Activated T-helper 1 cell treated with anti-CD3 and anti-CD28 coated beads, Interleukin-2, amount 50 U/mL, for 16 hours (primary cell): Measurements from ENCODE around the gene CTDSPL2.
A peak's percentile ranks its signal among the peaks of the same experiment; 100 is the strongest.
"Not testable (repeated sequence)": the region's sequence is repeated elsewhere in the genome, so short reads cannot be mapped to it uniquely, and the experiment has no call there.

Source experiments
- DNase-seq, 2 donors: peaks; one replicate each; pipeline ENCODE4 v3.0.0-alpha.2; 2020; ENCODE audit warnings: low read depth in 1 of 2, low spot score in 1 of 2

The CTDSPL2 gene

GRCh38 chr15:44537735-44538240 lies 110.4 kb downstream of the CTDSPL2 start:
- no peak for DNase-seq

DNA sequence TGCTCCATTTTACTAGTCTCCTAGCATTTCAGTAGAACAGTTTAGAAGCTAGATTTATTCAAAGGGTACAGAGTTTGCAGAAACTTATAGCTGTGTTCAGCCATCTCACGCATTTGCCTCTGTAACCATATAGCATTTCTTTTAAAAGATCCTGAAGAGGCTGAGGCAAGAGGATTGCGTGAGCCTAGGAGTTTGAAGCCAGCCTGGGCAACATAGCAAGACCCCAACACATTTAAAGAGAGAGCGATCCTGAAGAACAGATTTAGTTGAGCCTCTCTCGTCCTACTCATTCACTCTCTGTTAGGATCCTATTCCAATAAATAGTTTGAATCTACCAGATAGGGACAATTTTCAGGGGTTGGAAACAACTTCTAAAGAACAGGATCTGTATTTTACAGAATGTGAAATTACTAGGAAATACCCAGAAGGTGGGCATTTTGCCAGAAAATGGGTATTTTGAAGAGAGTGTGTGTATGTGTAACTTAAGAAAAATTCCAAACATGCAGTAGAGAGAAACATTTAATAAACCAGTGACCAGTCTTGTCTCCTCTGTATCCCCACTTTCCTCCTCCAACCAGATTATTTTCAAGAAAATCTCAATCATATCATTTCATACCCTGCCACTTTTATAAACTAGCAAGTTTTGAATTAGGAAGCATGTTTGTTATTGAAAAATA lies 114.0 kb downstream of the CTDSPL2 start:
- DNase-seq: no peak

GRCh38 chr15:44542596-44542995 lies 115.2 kb downstream of the CTDSPL2 start:
- no peak for DNase-seq

DNA sequence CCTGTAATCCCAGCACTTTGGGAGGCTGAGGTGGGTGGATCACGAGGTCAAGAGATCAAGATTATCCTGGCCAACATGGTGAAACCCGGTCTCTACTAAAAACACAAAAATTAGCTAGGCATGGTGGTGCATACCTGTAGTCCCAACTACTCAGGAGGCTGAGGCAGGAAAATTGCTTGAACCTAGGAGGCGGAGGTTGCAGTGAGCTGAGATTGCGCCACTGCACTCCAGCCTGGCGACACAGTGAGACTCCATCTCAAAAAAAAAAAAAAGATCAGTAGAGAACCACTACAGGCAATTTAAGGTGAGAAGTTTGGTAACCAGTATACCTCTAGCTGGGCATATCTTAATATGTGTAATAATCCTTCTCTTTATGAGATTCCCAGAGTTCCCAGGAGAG lies 117.3 kb downstream of the CTDSPL2 start:
- not testable (repeated sequence) for DNase-seq

- peak in 1 of 2 donors; percentile 13 for DNase-seq
Observed at GRCh38 chr15:44545913-44546802, 118.7 kb downstream of the CTDSPL2 start.

- not testable (repeated sequence) for DNase-seq
Observed at GRCh38 chr15:44549152-44549551, 121.7 kb downstream of the CTDSPL2 start.

DNA sequence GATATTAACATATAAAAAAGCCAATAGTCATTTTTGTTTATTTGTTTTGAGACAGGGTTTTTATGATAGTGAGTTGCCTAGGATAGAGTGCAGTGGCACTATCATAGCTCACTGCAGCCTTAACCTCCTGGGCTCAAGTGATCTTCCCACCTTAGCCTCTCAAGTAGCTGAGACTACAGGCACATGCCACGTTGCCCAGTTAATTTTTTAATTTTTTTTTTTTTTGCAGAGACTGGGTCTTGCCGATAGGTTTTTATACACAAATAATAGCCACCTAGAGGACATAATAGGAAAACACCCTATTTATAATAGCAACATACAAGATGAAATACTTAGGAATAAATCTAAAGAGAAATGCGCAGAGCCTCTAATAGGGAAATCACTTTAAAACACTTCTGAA lies 122.8 kb downstream of the CTDSPL2 start:
- no peak for DNase-seq

DNA sequence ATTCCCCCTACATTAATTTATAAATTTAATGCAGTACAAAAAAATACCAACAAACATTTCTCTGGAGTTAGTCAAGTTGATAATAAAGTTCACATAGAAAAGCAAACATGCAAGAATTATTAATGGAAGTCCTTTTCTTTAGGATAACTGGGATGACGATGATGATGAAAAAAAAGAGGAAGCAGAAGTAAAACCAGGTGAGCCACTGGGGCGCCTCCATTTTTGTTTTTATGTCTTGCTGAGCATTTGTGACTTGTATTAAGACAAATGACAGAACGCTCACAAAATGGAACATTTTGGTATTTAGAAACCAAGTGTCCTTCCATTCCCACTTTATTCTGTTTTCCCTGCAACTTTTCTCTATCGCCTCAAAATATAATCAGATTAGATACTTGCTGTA lies 123.3 kb downstream of the CTDSPL2 start:
- no peak for DNase-seq

- no peak for DNase-seq
Observed at GRCh38 chr15:44554934-44555723, 127.7 kb downstream of the CTDSPL2 start.

- DNase-seq: not testable (repeated sequence)
Observed at GRCh38 chr15:44560926-44561325, 133.5 kb downstream of the CTDSPL2 start.

- no peak for DNase-seq
Observed at GRCh38 chr15:44565387-44566154, 138.1 kb downstream of the CTDSPL2 start.

DNA sequence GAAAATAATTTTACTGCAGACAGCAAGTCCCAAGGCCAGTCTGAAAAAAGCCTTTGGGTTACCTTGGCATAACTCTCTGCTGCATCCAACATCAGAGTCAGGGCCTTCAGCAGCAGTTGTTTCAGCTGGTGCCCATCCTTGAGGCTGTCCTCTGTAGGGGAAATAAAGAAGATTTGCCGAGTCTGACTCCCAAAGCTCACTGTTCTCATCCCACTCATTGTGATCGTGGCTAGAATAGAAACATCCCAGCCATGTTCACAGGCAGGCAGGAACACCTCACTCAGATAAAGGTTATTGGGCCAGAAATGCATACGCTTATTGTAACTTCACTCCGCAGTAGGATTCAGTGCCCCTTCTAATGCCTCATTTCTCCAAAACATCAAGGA lies 138.7 kb downstream of the CTDSPL2 start:
- no peak for DNase-seq

DNA sequence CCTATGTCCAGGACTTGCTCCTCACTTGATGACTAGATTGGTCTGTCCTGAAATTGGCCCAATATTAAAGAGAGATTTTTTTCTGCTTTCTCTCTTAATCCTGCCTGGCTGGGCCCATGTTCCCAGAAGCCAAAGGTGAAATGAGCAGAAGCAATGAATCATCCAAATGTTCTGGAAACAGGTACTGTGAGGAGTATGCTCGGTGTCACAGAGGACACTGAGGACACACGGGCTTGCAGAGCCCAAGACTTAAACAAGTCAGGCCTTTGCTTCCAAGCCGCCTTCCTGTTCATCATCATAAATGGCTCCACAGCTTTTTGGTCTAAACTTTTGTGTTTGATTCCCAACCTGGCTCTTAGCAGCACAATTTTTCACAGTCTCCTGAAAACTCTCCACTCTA lies 140.9 kb downstream of the CTDSPL2 start:
- DNase-seq: no peak

DNA sequence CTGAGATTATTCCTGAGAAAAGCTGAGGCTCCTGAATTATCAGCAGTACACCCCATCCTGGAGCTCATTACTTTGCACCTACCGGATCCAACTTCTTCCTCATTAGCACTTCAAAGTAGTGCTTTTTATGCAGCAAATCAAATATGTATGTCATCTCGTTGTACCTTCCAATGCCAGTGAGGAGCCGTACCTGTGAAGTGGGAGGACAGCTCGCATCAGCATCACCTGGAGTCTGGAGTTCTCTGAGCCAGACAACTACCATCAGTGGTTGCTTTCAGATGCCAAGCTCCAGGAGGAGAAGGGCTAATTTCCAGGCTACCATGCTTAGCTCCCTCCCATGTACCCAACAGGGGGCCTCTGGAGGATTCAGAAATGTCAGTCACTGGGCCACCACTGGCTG lies 141.9 kb downstream of the CTDSPL2 start:
- DNase-seq: no peak

- DNase-seq: no peak
Observed at GRCh38 chr15:44570361-44570760, 142.9 kb downstream of the CTDSPL2 start.

DNA sequence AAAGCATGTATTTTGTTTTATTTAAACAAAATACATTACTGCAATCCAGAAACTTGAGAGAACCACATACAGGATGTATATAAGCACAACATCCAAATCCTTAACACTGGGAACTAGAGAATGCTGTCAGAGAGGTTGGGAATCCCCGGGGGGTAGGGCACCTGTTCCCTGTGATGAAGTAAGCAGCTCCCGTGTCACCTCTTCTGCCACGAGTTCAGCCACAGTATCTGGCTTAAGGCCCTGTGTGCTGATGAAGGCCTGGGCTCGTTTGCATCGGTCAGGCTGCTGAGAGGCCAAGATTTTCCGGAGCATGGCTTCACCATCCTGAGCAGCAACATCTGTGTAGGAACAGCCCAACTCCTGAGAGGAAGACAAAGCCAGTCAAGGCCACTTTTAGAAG lies 146.0 kb downstream of the CTDSPL2 start:
- DNase-seq: no peak

DNA sequence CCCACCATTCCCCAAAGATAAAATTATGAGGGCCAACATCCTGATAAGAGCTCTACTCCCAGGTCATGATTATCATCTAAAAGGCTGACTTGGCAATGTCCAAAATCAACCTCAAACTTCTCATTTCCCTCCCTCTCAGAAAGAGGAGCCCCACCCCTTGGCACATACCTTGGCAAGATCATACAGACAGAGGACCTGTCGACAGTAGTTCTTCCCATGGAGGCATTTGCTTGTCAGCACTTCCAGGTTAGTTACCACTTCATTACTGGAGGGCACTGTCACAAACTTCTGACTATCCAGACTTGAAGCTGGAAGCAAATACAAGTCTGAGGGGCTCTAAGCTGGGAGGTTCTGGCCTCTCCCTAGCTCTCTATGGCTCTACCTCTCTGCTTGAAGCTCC lies 147.3 kb downstream of the CTDSPL2 start:
- DNase-seq: no peak
